GM18951 (cell line): ENCODE results near the gene FN1.

Source experiments
- POLR2A ChIP-seq: IDR thresholded peaks from 4 replicates; pipeline ENCODE4 v1.6.1; 2011; ENCODE audit warnings: mild to moderate bottlenecking; ENCODE audit not compliant: insufficient read length, insufficient read depth; ENCODE audit errors: extremely low read depth
- in situ Hi-C: fragments of 300-500 bp; cut with MboI; formaldehyde crosslinking; loops from one replicate; pipeline ENCODE4 v1.12.0; 2022; ENCODE audit warnings: low sequenced_read_pairs, mixed read lengths, inconsistent platforms; ENCODE audit not compliant: unreplicated experiment

FN1 gene

DNA sequence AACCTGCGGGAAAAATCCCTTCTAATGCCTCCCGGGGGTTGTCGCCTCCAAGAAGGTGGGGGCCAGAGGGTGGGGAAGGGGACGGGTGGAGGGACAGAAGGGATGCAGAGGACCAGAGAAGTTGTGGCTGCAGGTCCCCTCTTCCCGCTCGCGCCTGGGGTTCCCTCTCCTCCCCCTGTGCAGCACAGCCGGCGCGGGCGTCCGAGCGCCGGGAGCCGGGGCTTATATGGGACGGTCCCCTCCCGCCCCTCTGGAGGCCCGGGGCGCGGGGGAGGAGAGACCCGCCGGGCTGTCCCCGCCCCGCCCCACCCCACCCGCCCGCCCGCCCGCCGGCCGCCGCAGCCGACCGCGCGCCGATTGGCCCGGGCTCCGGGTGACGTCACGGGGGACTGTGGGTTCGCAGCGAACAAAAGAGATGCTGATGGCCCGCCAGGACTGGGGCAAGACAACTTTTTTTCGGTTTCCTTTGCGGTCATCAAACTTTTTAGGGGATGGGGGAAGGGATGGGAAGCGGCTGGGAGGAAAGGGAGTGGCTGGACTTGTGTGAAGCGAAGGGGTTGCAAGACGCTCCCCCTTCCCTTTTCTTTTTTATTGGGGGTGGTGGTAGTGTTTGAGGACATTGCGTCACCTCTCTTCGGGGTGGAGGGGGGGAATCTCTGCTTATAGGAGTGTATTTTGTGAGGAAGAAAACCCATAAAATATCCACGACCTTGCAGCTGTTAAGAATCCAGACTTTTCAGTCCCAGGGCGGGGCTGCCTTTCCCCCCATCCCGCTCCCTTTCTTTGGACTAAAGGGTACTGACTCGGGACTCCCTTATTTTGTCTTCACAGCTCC is at the start of gene FN1:
FN1 (minus strand) TSS at position 199 of the 835 bp plus-strand sequence. CDS start 266 bp downstream, outside the sequence.
- in situ Hi-C loops = no loop called here
- no peak for TF ChIP-seq POLR2A

DNA sequence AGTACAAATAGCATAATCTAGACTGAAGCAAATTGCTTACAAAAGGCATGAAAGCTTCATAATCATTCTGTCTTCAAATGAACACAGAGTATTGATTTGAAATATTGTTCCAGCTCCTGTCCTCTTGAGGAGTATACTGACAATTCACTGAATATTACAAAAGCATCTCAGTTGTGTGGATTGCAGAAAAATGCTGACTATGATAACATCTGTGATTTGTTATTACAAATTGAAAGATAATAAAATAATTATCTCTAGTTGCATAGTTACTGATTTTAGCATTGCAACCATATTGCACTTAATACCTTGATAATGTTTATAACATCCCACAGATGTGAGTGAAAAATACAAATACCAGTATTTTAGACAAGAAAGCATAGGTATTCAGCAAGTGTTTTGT is 49.2 kb upstream of the FN1 start:
- TF ChIP-seq POLR2A = no peak
- in situ Hi-C loops = no loop called here

DNA sequence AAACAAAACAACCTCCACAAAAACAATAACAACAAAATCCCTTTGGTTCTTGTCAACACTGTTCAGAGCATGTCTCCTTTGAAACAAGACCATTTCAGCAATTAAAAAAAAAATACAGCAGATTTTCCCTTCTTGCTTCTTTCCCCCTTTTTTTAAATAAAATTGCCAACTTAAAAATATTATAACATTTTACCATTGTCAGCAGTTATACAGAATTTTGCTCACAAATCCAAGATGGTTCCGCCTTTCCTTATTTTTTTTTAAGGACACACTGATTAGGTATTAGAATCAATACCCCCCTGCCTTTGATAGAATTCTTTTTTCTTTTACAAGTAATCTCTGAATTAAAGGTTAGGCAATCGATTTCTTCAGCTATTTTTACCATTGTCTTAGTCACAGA is 48.7 kb upstream of the FN1 start:
- in situ Hi-C loops = no loop called here
- no peak for TF ChIP-seq POLR2A

DNA sequence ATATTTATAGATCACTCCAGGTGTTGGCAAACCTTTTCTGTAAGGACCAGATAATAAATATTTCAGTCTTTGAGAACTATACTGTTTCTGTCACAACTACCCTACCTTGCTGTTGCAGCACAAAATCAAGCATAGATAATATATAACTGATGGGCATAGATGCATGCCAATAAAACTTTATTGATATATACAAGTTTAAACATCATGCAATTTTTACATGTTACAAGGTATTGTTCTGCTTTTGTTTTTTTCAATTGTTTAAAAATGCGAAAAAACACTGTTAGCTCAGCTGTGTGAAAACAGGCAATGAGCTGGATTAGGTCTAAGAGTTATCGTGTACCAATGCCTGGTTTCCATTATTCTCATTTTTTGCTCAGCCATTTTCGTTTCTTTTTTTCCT is 47.6 kb upstream of the FN1 start:
- no peak for TF ChIP-seq POLR2A
- in situ Hi-C loops = no loop called here

DNA sequence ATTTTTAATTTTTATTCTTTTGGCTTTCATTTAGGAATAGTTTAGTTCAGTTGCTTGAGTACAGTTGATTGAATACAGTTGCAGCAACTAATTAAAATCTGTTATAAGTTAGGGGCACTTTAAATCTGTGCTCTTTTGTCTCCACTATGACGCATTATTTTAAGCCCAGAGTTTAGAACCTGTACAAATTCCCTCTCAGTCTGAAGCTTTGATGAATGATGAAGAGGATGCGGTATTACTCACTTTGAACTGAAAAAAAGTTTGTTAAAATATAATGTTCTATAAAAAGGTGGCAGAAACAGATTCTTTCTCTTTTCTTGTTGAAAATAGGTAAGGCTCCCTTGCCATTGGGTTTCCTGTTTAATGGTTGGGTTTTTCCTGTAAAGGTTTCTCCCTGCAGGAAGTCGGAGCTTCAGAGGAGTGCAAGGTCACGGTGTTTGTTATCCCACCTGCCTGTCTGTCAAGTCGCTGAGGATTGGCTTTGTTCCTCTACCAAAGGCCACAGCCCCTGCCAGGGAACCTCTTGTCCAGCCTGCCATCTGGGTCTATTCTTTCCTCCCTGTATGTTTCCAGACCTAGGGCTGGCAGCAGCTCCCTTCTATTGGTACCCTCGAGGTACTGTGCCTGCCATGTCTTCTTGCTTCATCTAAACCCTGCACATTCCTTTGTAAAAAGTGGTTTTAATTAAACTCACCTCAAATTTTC is 43.8 kb upstream of the FN1 start:
- no peak for TF ChIP-seq POLR2A
- in situ Hi-C loops = no loop called here

DNA sequence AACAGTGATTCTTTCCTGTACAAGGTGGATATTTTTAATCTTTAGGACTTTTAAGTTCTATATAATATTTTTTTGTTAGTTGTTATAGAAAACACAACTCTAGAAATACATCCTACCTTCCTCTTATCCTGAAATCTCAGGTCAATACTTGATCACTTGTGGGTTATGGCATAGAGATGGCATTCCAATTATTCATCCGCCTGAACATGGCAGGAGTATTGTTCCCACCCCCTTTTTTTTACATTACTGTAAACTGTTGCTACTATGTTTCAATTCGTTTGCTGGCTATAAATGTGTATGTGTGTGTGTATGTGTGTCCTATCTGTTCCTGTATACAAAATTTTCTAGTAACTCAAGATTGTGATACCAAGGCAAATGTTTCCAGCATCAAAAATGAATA is 43.3 kb upstream of the FN1 start:
- no peak for TF ChIP-seq POLR2A
- in situ Hi-C loops = no loop called here

DNA sequence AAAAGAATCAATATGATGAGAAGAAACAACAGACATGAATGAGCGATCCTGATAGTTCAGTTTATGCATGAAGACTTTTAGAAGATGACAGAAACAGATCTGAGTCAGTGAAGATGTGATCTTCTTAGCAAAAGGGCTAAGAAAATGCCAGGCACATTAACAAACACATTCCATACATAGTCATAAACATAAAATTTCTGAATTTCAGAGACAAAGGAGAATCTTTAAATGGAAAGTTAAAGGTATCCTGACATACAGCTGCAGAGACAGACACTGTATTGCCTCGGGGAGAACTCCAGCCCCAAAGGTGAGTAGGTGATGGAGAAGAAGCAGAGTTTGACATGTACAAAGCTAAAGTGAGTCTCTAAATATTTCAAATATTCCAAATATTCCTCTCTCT is 40.6 kb upstream of the FN1 start:
- in situ Hi-C loops = no loop called here
- no peak for TF ChIP-seq POLR2A

DNA sequence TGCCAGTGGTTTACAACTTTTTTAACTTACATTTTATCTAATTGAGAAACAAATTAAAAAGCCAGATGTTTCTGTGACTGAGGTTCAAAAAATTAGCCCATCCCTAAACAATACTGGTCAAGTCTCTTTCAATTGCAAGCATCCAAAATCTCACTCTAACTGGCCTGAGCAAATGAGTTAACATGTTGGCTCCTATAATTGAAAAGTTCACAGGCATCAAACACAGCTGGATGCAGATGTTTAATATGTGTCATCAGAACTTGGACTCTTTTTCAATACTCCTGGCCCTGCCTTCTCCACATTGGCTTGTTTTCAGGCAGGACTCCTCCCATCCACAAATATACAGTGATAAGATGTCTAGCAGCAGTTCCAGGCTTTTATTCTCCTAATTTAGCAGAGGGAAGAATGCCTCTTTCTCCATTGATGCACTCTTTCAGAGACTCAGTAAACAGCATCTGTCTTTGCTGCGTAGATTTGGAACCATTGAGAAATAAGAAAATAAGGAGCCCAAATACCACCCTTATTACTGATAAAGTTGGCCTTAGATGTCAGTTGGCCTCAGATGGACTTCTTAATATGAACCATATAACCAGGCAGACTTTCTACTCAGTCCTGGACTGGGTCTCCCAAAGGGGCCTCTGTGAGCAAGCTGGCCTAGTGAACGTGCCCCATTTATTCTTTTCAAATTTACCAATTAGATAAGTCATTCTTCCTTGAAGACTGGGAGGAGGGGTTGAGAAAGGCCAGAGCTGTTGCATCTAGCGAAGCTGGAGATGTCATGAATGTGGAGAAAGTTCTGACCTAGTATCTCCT is 30.4 kb upstream of the FN1 start:
- in situ Hi-C loops = no loop called here
- no peak for TF ChIP-seq POLR2A

DNA sequence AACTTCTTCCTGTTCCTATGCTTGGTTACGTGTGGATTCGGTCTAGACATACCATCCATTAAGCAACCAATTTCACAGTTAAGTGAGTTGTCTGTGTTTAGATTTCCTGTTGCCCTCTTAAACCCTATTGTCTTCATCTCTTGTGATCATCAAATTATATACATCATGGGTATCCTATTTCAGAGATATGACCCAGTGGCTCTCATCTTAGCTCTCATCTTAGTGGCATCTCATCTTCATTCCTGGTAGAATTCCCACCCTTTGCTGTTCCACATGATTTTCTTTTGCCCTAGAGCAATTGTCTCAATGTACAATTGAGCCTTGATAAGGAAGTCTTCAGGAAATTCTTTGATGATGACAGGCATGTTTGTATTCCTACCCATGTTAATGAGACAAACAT is 29.4 kb upstream of the FN1 start:
- in situ Hi-C loops = no loop called here
- no peak for TF ChIP-seq POLR2A

DNA sequence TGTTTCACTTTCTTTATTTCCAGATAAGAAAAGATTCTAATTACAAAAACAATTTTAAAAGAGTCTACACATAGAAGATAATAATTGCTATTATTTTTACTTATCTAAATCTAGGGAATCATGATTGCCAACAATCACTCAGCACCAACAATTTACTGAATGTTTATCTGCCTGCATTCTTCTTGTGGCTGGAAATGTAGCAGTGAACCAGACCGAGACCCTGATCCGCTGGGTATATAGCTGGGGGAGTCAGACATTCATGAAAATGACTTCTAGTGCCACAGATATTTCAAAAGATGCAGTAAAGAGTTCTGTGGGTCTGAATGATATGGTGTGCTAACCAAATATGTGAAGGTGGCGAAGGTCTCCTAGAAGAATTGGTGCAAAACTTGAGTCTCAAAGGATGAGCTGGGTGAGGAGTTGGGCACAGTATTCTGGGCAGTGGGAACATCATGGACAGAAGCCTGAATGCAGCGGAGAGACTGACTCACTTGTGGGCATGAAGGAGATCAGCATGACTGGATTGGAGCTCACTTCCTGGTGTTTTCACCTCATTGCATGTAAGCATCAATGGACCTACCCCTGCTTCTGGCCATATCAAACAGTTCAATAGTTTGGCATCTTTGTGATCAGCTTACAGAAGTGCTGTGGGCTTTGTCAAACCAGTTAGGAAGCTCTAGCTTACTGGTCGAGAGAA is 26.1 kb upstream of the FN1 start:
- no peak for TF ChIP-seq POLR2A
- in situ Hi-C loops = no loop called here

DNA sequence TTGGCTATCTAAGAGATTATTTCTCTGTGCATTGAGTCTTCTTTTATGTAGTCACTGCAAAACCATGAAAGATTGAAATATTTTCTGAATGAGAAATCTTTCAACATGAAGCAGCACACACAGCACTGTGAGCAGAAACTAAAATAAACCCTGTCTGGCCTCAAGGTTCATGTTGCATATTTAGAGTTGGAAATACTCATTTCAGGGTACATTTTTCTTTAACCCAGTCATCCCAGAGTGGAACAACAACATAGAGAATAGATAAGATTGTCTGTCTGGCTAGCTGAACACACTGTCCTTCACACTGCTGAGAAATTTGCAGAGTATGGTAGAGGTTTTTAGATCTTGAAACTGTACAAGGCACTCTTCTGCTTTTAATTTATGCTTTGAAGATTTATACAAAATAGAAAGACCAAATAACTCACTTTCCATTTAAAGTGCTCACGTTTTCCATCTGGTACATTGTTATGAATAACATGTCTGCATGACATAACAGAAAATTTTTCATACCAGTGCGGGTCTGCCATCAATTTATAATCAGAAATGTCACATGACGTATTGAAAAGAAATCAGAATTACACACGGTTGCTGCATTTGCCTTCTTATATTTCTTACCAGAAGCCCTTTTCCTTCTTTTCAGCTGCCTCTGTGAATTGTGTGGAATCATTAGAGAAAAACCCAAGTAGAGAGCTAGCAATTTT is 25.0 kb upstream of the FN1 start:
- in situ Hi-C loops = no loop called here
- TF ChIP-seq POLR2A = no peak

DNA sequence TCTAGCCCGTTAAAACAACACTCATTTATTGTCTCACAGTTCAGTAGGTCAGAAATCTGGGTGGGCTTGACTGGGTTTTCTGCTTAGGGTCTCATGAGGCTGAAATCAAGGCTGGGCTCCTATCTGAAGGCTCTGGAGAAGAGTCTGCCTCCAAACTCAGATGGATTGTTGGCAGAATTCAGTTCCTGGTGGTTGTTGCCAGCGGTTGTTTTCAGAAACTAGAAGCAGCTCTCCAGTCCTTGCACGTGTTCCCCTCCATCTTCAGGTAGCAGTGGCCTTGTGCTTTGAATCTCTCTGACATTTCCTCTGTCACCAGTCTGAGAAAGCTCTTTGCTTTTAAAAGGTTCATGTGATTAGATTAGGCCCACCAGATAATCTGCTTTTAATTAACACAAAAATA is 20.1 kb upstream of the FN1 start:
- in situ Hi-C loops = loop anchor here (10.0 kb wide), 1 partner anchor 479 kb away; no protein-coding TSS in a partner anchor
- TF ChIP-seq POLR2A = no peak
